ENCODE measurements around the gene OR4K14. TPM values are rescaled to one million over a fixed set of nuclear protein-coding genes. Genes with fewer than 3 reads are reported as not detected.

The OR4K14 gene
- total RNA-seq, 1 experiment from 2014 or later = not detected

Other genes starting within 250 kb of the OR4K14 start
- not detected in 2 replicates for gene OR4M1, start 245.8 kb downstream of the OR4K14 start, total RNA-seq (2014; rRNA removed; shearing (Covaris generic))
- not detected in 2 replicates for gene OR4N2, start 215.5 kb downstream of the OR4K14 start, total RNA-seq (2014; rRNA removed; shearing (Covaris generic))
- gene OR4K2, start 144.2 kb downstream of the OR4K14 start, total RNA-seq (2014; rRNA removed; shearing (Covaris generic)) = not detected in 2 replicates
- not detected in 2 replicates for gene OR4K5, start 98.7 kb downstream of the OR4K14 start, total RNA-seq (2014; rRNA removed; shearing (Covaris generic))
- not detected in 2 replicates for gene OR4K1, start 88.4 kb downstream of the OR4K14 start, total RNA-seq (2014; rRNA removed; shearing (Covaris generic))
- gene OR4K15, start 43.7 kb downstream of the OR4K14 start, total RNA-seq (2014; rRNA removed; shearing (Covaris generic)) = not detected in 2 replicates
- not detected in 2 replicates for gene OR4Q2, start 17.1 kb downstream of the OR4K14 start, total RNA-seq (2014; rRNA removed; shearing (Covaris generic))
- gene OR4K13, start 16.7 kb upstream of the OR4K14 start, total RNA-seq (2014; rRNA removed; shearing (Covaris generic)) = not detected in 2 replicates
- gene OR4L1, start 40.7 kb upstream of the OR4K14 start, total RNA-seq (2014; rRNA removed; shearing (Covaris generic)) = not detected in 2 replicates
- not detected in 2 replicates for gene OR4K17, start 91.4 kb upstream of the OR4K14 start, total RNA-seq (2014; rRNA removed; shearing (Covaris generic))
- not detected in 2 replicates for gene OR4N5, start 119.5 kb upstream of the OR4K14 start, total RNA-seq (2014; rRNA removed; shearing (Covaris generic))
- not detected in 2 replicates for gene OR11G2, start 171.6 kb upstream of the OR4K14 start, total RNA-seq (2014; rRNA removed; shearing (Covaris generic))
- gene OR11H6, start 204.4 kb upstream of the OR4K14 start, total RNA-seq (2014; rRNA removed; shearing (Covaris generic)) = not detected in 2 replicates
- gene OR11H7, start 209.7 kb upstream of the OR4K14 start, total RNA-seq (2014; rRNA removed; shearing (Covaris generic)) = not detected in 2 replicates
- not detected in 2 replicates for gene OR11H4, start 220.0 kb upstream of the OR4K14 start, total RNA-seq (2014; rRNA removed; shearing (Covaris generic))